IgD-negative memory B cell (primary cell): ENCODE results near the gene ATP11A. TPM values are rescaled to one million over a fixed set of nuclear protein-coding genes. Genes with fewer than 3 reads are reported as not detected.

ENCODE experiments used
- H3K27ac Mint-ChIP-seq, 3 donors: one replicate each; pipeline ENCODE4 v1.8.0; 2020 to 2022; ENCODE audit warnings: mild to moderate bottlenecking in 3 of 3, mixed read lengths in 3 of 3, moderate library complexity in 1 of 3
- H3K27me3 Mint-ChIP-seq: one replicate; pipeline ENCODE4 v1.8.0; 2021; ENCODE audit warnings: mixed read lengths
- H3K36me3 Mint-ChIP-seq: one replicate; pipeline ENCODE4 v1.8.0; 2020; ENCODE audit warnings: mild to moderate bottlenecking, mixed read lengths
- H3K4me1 Mint-ChIP-seq, 3 donors: one replicate each; pipeline ENCODE4 v1.8.0; 2020 to 2022; ENCODE audit warnings: mixed read lengths in 3 of 3, mild to moderate bottlenecking in 1 of 3
- H3K4me3 Mint-ChIP-seq, 4 donors: one replicate each; pipeline ENCODE4 v1.8.0; 2020 to 2022; ENCODE audit warnings: mild to moderate bottlenecking in 4 of 4, mixed read lengths in 4 of 4, moderate library complexity in 3 of 4
- H3K9me3 Mint-ChIP-seq, 3 donors: one replicate each; pipeline ENCODE4 v1.8.0; 2020 to 2021; ENCODE audit warnings: mixed read lengths in 3 of 3, mild to moderate bottlenecking in 1 of 3
- polyA plus RNA-seq: library from polyadenylated mRNA; unstranded; fragments of 300-500 nt; fragmentation: Illumina TruSeq; gene quantifications from one replicate; pipeline ENCODE4 v1.2.3, GENCODE V29; 2021

Gene ATP11A
- polyA plus RNA-seq, 1 donor from 2014 or later: 2.9 TPM

- Mint-ChIP-seq H3K4me1 (peaks cover 17 to 20% (median 19%) of the 10 kb centered on the region in 3 donors), H3K36me3 (peaks cover 5% of the 10 kb centered on the region), H3K27ac (peak overlapping the region in 2 of 3 donors; percentile 2 to 53), H3K4me3 (peak overlapping the region in 1 of 4 donors; percentile 37), H3K9me3 (no peaks in the 10 kb centered on the region), H3K27me3 (peaks cover 3% of the 10 kb centered on the region)
Measured at GRCh38 chr13:112766336-112766735, 76.5 kb downstream of the ATP11A start.

GRCh38 chr13:112767506-112768471 lies 78.0 kb downstream of the ATP11A start:
- peak overlapping the region; percentile 26 to 84 (median 65) for H3K27ac Mint-ChIP-seq
- peaks cover 3% of the 10 kb centered on the region for H3K27me3 Mint-ChIP-seq
- H3K9me3 Mint-ChIP-seq: no peaks in the 10 kb centered on the region
- H3K36me3 Mint-ChIP-seq: peaks cover 6% of the 10 kb centered on the region
- H3K4me3 Mint-ChIP-seq: peak overlapping the region; percentile 82 to 96 (median 85)
- peaks cover 17 to 20% (median 19%) of the 10 kb centered on the region in 3 donors for H3K4me1 Mint-ChIP-seq

- H3K4me1 Mint-ChIP-seq: peaks cover 17 to 20% (median 17%) of the 10 kb centered on the region in 3 donors
- peak overlapping the region in 1 of 3 donors; percentile 84 for H3K27ac Mint-ChIP-seq
- peak overlapping the region; percentile 24 to 82 (median 57) for H3K4me3 Mint-ChIP-seq
- no peaks in the 10 kb centered on the region for H3K9me3 Mint-ChIP-seq
- H3K27me3 Mint-ChIP-seq: peaks cover 3% of the 10 kb centered on the region
- peaks cover 7% of the 10 kb centered on the region for H3K36me3 Mint-ChIP-seq
Measured at GRCh38 chr13:112768795-112769481, 79.1 kb downstream of the ATP11A start.

- H3K36me3 Mint-ChIP-seq: peaks cover 6% of the 10 kb centered on the region
- H3K27ac Mint-ChIP-seq: peak overlapping the region in 1 of 3 donors; percentile 47
- H3K4me1 Mint-ChIP-seq: peaks cover 19 to 20% (median 19%) of the 10 kb centered on the region in 3 donors
- H3K4me3 Mint-ChIP-seq: peak overlapping the region in 1 of 4 donors; percentile 33
- peaks cover 3% of the 10 kb centered on the region for H3K27me3 Mint-ChIP-seq
- H3K9me3 Mint-ChIP-seq: no peaks in the 10 kb centered on the region
Measured at GRCh38 chr13:112769615-112770014, 79.8 kb downstream of the ATP11A start.

- H3K4me1 Mint-ChIP-seq: peaks cover 16 to 20% (median 19%) of the 10 kb centered on the region in 3 donors
- H3K9me3 Mint-ChIP-seq: no peaks in the 10 kb centered on the region
- no peak overlapping the region for H3K27ac Mint-ChIP-seq
- no peak overlapping the region for H3K4me3 Mint-ChIP-seq
- peaks cover 6% of the 10 kb centered on the region for H3K36me3 Mint-ChIP-seq
- H3K27me3 Mint-ChIP-seq: peaks cover 3% of the 10 kb centered on the region
Measured at GRCh38 chr13:112770504-112770903, 80.7 kb downstream of the ATP11A start.

GRCh38 chr13:112771139-112771876 lies 81.5 kb downstream of the ATP11A start:
- Mint-ChIP-seq H3K4me3 (no peak overlapping the region), H3K9me3 (no peaks in the 10 kb centered on the region), H3K4me1 (peaks cover 13 to 15% (median 14%) of the 10 kb centered on the region in 3 donors), H3K27ac (no peak overlapping the region), H3K36me3 (peaks cover 6% of the 10 kb centered on the region), H3K27me3 (peaks cover 3% of the 10 kb centered on the region)

- Mint-ChIP-seq H3K27ac (no peak overlapping the region), H3K4me1 (peaks cover 13 to 15% (median 13%) of the 10 kb centered on the region in 3 donors), H3K9me3 (no peaks in the 10 kb centered on the region), H3K27me3 (peaks cover 3% of the 10 kb centered on the region), H3K4me3 (no peak overlapping the region), H3K36me3 (peaks cover 6% of the 10 kb centered on the region)
Measured at GRCh38 chr13:112771877-112772538, 82.2 kb downstream of the ATP11A start.

- H3K4me3 Mint-ChIP-seq: peak overlapping the region in 1 of 4 donors; percentile 17
- no peaks in the 10 kb centered on the region for H3K9me3 Mint-ChIP-seq
- H3K27me3 Mint-ChIP-seq: peaks cover 3% of the 10 kb centered on the region
- H3K4me1 Mint-ChIP-seq: peaks cover 13 to 14% (median 13%) of the 10 kb centered on the region in 3 donors
- H3K27ac Mint-ChIP-seq: no peak overlapping the region
- peaks cover 6% of the 10 kb centered on the region for H3K36me3 Mint-ChIP-seq
Measured at GRCh38 chr13:112772539-112772909, 82.7 kb downstream of the ATP11A start.

- Mint-ChIP-seq H3K9me3 (no peaks in the 10 kb centered on the region), H3K36me3 (peaks cover 6% of the 10 kb centered on the region), H3K4me3 (peak overlapping the region in 1 of 4 donors; percentile 17), H3K4me1 (peaks cover 9 to 11% (median 10%) of the 10 kb centered on the region in 3 donors), H3K27ac (no peak overlapping the region), H3K27me3 (peaks cover 1% of the 10 kb centered on the region)
Measured at GRCh38 chr13:112772929-112773328, 83.1 kb downstream of the ATP11A start.

GRCh38 chr13:112773601-112774447 lies 84.0 kb downstream of the ATP11A start:
- H3K4me1 Mint-ChIP-seq: peaks cover 0 to 2% (median 2%) of the 10 kb centered on the region in 3 donors
- H3K4me3 Mint-ChIP-seq: no peak overlapping the region
- H3K9me3 Mint-ChIP-seq: no peaks in the 10 kb centered on the region
- peaks cover 6% of the 10 kb centered on the region for H3K36me3 Mint-ChIP-seq
- no peaks in the 10 kb centered on the region for H3K27me3 Mint-ChIP-seq
- no peak overlapping the region for H3K27ac Mint-ChIP-seq

- H3K36me3 Mint-ChIP-seq: peaks cover 6% of the 10 kb centered on the region
- H3K27ac Mint-ChIP-seq: no peak overlapping the region
- no peaks in the 10 kb centered on the region for H3K9me3 Mint-ChIP-seq
Measured at GRCh38 chr13:112774448-112774792, 84.6 kb downstream of the ATP11A start.

GRCh38 chr13:112774829-112775565 lies 85.2 kb downstream of the ATP11A start:
- Mint-ChIP-seq H3K36me3 (peaks cover 6% of the 10 kb centered on the region), H3K27ac (peak overlapping the region in 1 of 3 donors; percentile 39), H3K4me1 (peaks cover 0 to 2% (median 1%) of the 10 kb centered on the region in 3 donors), H3K9me3 (no peaks in the 10 kb centered on the region), H3K27me3 (no peaks in the 10 kb centered on the region), H3K4me3 (no peak overlapping the region)

More at GRCh38 chr13:112774448-112774792, 84.6 kb downstream of the ATP11A start:
- Mint-ChIP-seq H3K27me3 (no peaks in the 10 kb centered on the region), H3K4me3 (no peak overlapping the region), H3K4me1 (peaks cover 0 to 2% (median 1%) of the 10 kb centered on the region in 3 donors)

- peaks cover 0 to 2% (median 1%) of the 10 kb centered on the region in 3 donors for H3K4me1 Mint-ChIP-seq
- no peaks in the 10 kb centered on the region for H3K9me3 Mint-ChIP-seq
- no peaks in the 10 kb centered on the region for H3K27me3 Mint-ChIP-seq
- no peak overlapping the region for H3K4me3 Mint-ChIP-seq
- H3K27ac Mint-ChIP-seq: no peak overlapping the region
- H3K36me3 Mint-ChIP-seq: peaks cover 6% of the 10 kb centered on the region
Measured at GRCh38 chr13:112775791-112776279, 86.0 kb downstream of the ATP11A start.
